K562 (cell line): ENCODE measurements around the gene PIK3R2. TPM values are rescaled to one million over a fixed set of nuclear protein-coding genes. Genes with fewer than 3 reads are reported as not detected.

Source experiments
- ATAC-seq: fragments of 200-7000 bp; cut with Tn5 transposase; 3 replicates; pipeline ENCODE4 v1.9.1; 2020; ENCODE audit warnings: moderate library complexity
- BruUV-seq: library from RNA; stranded (reverse); fragments of 400-500 nt; replicated peaks from 2 replicates; lab custom pipeline; 2021; lab: Mats Ljungman, UMichigan
- CTCF ChIA-PET: fragments of 300-600 bp; formaldehyde crosslinking; extraction: SDS; loops from one replicate; lab custom pipeline; 2021; ENCODE audit warnings: low intra/inter-chr PET ratio; lab: Yijun Ruan, JAX
- POLR2A ChIA-PET: fragments of 300-600, 350-650 bp; sonication (Branson Sonifier 250); formaldehyde crosslinking; extraction: SDS; loops from one replicate; lab custom pipeline; 2021; ENCODE audit warnings: antibody characterized with exemption, inconsistent platforms; lab: Yijun Ruan, JAX
- DNase-seq, 4 experiments: peaks; one replicate each; pipeline versions ENCODE4 v3.0.0 to v3.0.0-alpha.2; 2011 to 2018; ENCODE audit warnings: low spot score in 3 of 4, mixed read lengths in 3 of 4; ENCODE audit errors: extremely low read depth in 1 of 4
- FAIRE-seq: peaks from 2 replicates; lab custom pipeline; 2011; peaks lifted over from hg19 to GRCh38; lab: Jason Lieb, UNC
- H2AFZ ChIP-seq: 2 replicates; pipeline ENCODE4 v1.6.0; 2011; ENCODE audit warnings: low read depth, low read length, control low read depth, inconsistent platforms
- H3K27ac ChIP-seq: fragments of 200-600 bp; 3 replicates; pipeline ENCODE4 v1.8.0; 2011; ENCODE audit warnings: low read depth, mild to moderate bottlenecking, control low read depth, inconsistent platforms, low read length, moderate library complexity, mixed read lengths; ENCODE audit errors: extremely low read depth
- H3K27me3 ChIP-seq, 2 experiments: fragments of 300-600 bp in 1 of 2; 2 replicates in 1 of 2; 3 replicates in 1 of 2; pipeline versions ENCODE4 v1.6.0 to v1.8.0; 2011; ENCODE audit warnings: inconsistent platforms in 2 of 2, low read length in 2 of 2, mild to moderate bottlenecking in 1 of 2, mixed read lengths in 1 of 2, moderate library complexity in 1 of 2; ENCODE audit not compliant: control insufficient read depth in 2 of 2, insufficient read depth in 2 of 2
- H3K36me3 ChIP-seq: fragments of 300-600 bp; 3 replicates; pipeline ENCODE4 v1.8.0; 2011; ENCODE audit warnings: mild to moderate bottlenecking, low read length, inconsistent platforms; ENCODE audit not compliant: control insufficient read depth, insufficient read depth
- H3K4me1 ChIP-seq, 2 experiments: fragments of 200-600 bp in 1 of 2; replicated peaks in 1 of 2; 2 replicates in 1 of 2; 3 replicates in 1 of 2; pipeline versions ENCODE4 v1.5.1 to v1.8.0; 2011; ENCODE audit warnings: inconsistent platforms in 2 of 2, low read length in 2 of 2, mild to moderate bottlenecking in 1 of 2, mixed read lengths in 1 of 2, moderate library complexity in 1 of 2; ENCODE audit not compliant: control insufficient read depth in 2 of 2, insufficient read depth in 2 of 2
- H3K4me2 ChIP-seq: 2 replicates; pipeline ENCODE4 v1.6.1; 2011; ENCODE audit warnings: low read length, control low read depth, inconsistent platforms, mixed read lengths; ENCODE audit not compliant: insufficient read depth
- H3K4me3 ChIP-seq: fragments of 200-600 bp; sonication (generic), shearing (Covaris generic); 2 replicates; pipeline ENCODE4 v1.5.1; 2016; ENCODE audit warnings: control low read depth, inconsistent platforms
- H3K79me2 ChIP-seq: fragments of 200-600 bp; 3 replicates; pipeline ENCODE4 v1.8.0; 2011; ENCODE audit warnings: low read length, inconsistent platforms; ENCODE audit not compliant: control insufficient read depth, insufficient read depth
- H3K9ac ChIP-seq, 2 experiments: 2 replicates each; pipeline versions ENCODE4 v1.6.0 to v1.6.1; 2011; ENCODE audit warnings: low read depth in 2 of 2, low read length in 2 of 2, control low read depth in 1 of 2, inconsistent platforms in 1 of 2, mild to moderate bottlenecking in 1 of 2, mixed read lengths in 1 of 2; ENCODE audit not compliant: insufficient read depth in 1 of 2
- H3K9me1 ChIP-seq: one replicate; pipeline ENCODE4 v1.6.0; 2011; ENCODE audit warnings: inconsistent platforms, mild to moderate bottlenecking, low read length, moderate library complexity; ENCODE audit not compliant: control insufficient read depth, insufficient read depth
- H3K9me3 ChIP-seq: replicated peaks from 2 replicates; pipeline ENCODE4 v1.5.1; 2011; ENCODE audit warnings: low read depth, low read length, inconsistent platforms; ENCODE audit not compliant: control insufficient read depth, insufficient read depth
- H4K20me1 ChIP-seq: replicated peaks from 2 replicates; pipeline ENCODE4 v1.6.1; 2011; ENCODE audit warnings: low read length, inconsistent platforms, mixed read lengths; ENCODE audit not compliant: control insufficient read depth, insufficient read depth
- ATF6 ChIP-seq: sonication (generic); formaldehyde crosslinking; IDR thresholded peaks from 2 replicates; pipeline ENCODE4 v1.4.0; 2020; ENCODE audit warnings: mild to moderate bottlenecking, missing genetic modification reagents
- MCM7 ChIP-seq, 2 experiments: fragments of 450-650 bp; IDR thresholded peaks; 2 replicates each; pipeline ENCODE4 v1.6.1; 2016 to 2018
- SP1 ChIP-seq: sonication (generic); formaldehyde crosslinking; IDR thresholded peaks from 2 replicates; pipeline ENCODE4 v1.8.1; 2022; ENCODE audit warnings: mild to moderate bottlenecking, missing genetic modification reagents
- ZBTB7A ChIP-seq: IDR thresholded peaks from 2 replicates; pipeline ENCODE4 v1.6.1; 2011; ENCODE audit warnings: low read depth, mild to moderate bottlenecking, low read length, moderate library complexity, borderline replicate concordance; ENCODE audit not compliant: control insufficient read depth
- ZNF12 ChIP-seq: sonication (generic); formaldehyde crosslinking; IDR thresholded peaks from 2 replicates; pipeline ENCODE4 v1.4.0; 2020; ENCODE audit warnings: mild to moderate bottlenecking, missing genetic modification reagents
- ZNF316 ChIP-seq: fragments of 450-650 bp; IDR thresholded peaks from 2 replicates; pipeline ENCODE4 v1.6.1; 2016
- WGBS: fragments of 100-300 bp; shearing (Covaris generic); methylation state at CpG from one replicate; pipeline ENCODE4 v1.1.6; 2016; ENCODE audit warnings: low coverage, mixed read lengths; ENCODE audit not compliant: insufficient coverage; ENCODE audit errors: missing lambda C conversion rate; 5-methylcytosine and 5-hydroxymethylcytosine counted together
- in situ Hi-C: fragments of 300-500 bp; cut with MboI; formaldehyde crosslinking; loops from 4 replicates; pipeline ENCODE4 v1.15.0; 2018; ENCODE audit warnings: inconsistent platforms, mixed read lengths
- intact Hi-C: fragments of 100-400 bp; cut with micrococcal nuclease; formaldehyde crosslinking; loops from 2 replicates; pipeline ENCODE4 v1.14.2; 2022
- polyA plus RNA-seq, 8 experiments: library from polyadenylated mRNA; depleted of rRNA in 4 of 8; stranded (reverse) in 5 of 8; unstranded in 3 of 8; fragments of >200 nt; fragmentation: Nextera tagmentation in 2 of 8; fragmentation: Illumina TruSeq in 1 of 8; extraction: Ambion mirVana in 2 of 8; extraction: Trizol in 1 of 8; gene quantifications; 2 replicates each; pipeline versions ENCODE4 v1.2.1 to v1.2.3, GENCODE V29; 2011 to 2014; ENCODE audit warnings: inconsistent platforms in 1 of 8, missing spikeins in 1 of 8
- total RNA-seq, 7 experiments: library from RNA; depleted of rRNA in 6 of 7; stranded (reverse); fragments of >200 nt in 6 of 7; fragmentation: Illumina TruSeq in 2 of 7; extraction: Trizol in 2 of 7; gene quantifications; 2 replicates each; pipeline versions ENCODE4 v1.2.1 to v1.2.3, GENCODE V29; 2011 to 2021; ENCODE audit warnings: low replicate concordance in 1 of 7

The PIK3R2 gene
- total and polyA plus RNA-seq, 9 of the 15 experiments (the other 6 are each of a cell fraction or from before 2014, with no cell fraction given), result 0.39 to 37.9 (median 5.3) TPM

DNA sequence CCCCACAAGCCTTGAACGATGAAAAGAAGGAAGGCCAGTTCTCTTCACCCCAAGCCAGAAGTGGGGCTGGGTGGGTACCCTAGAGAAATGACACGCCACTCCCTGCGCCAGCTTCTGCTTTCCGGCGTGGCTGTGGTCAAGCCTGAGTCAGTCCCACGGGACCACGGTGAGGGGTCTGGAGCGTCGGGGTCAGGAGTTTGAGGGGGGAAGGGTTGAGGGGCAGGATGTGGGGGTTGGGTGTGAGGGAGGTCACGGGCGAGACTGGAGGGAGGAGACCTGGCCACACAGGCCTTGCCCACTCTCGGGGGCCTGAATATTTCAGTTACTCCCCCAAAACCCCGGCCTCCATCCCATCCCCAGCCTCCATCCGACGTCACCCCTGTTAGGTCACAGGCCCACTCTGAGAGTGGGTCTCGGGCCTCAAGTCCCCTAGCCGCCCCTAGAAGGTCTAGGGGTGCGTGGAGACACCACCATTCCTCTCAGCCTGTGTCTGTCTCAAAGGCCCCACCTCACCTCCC lies 20.1 kb downstream of the PIK3R2 start:
- Histone ChIP-seq H3K9ac (peak overlapping the region in 1 of 2 experiments; percentile 97; a peak in 2 of 4 replicates), H3K9me1 (no peaks in the 10 kb centered on the region), H2AFZ (peak overlapping the region; percentile 88), H3K4me1 (peaks cover 14 to 38% of the 10 kb centered on the region in 2 experiments), H3K79me2 (peaks cover 15% of the 10 kb centered on the region), H3K27ac (peak overlapping the region; percentile 56; the same call in 2 of the 3 replicates), H3K4me2 (peak overlapping the region; percentile 88), H4K20me1 (0 out of 2 replicates have a peak, but pooled peaks cover under 1% of the 10 kb centered on the region), H3K9me3 (no peaks in the 10 kb centered on the region), H3K36me3 (peaks cover 51% of the 10 kb centered on the region; the same call in 2 of the 3 replicates)
- in situ Hi-C loops (no loop called here), intact Hi-C loops (no loop called here)
- POLR2A ChIA-PET, result no interaction called here
- no TSS peak for BruUV-seq
- ATAC-seq (no peak), FAIRE-seq (no peak), DNase-seq (peak in 2 of 4 experiments; percentile 9 to 24)
- WGBS, result 73% methylated on average over 8 of the region's 18 CpGs
- TF ChIP-seq ATF6 (CRISPR knock-in tag) (no peak), ZBTB7A (peak; percentile 78; the same call in 1 of the 2 replicates), SP1 (CRISPR knock-in tag) (0 out of 2 replicates have a peak, but pooled peaks have one; percentile 1), ZNF12 (CRISPR knock-in tag) (0 out of 2 replicates have a peak, but pooled peaks have one; percentile 19), ZNF316 (no peak), MCM7 (IDR thresholded peaks at IDR 0.05) (no peak)
- TF ChIP-seq, all 486 proteins: peak for 3
- CTCF ChIA-PET, result no interaction called here
- Histone ChIP-seq H3K27me3 (no peaks in the 10 kb centered on the region), H3K4me3 (peak overlapping the region; percentile 51; the same call in 1 of the 2 replicates)
